Thyroid gland (tissue), 4 donors: Measurements from ENCODE around the gene BZW2. TPM values are rescaled to one million over a fixed set of nuclear protein-coding genes. Genes with fewer than 3 reads are reported as not detected.

Source experiments
- DNase-seq, 2 donors: peaks; one replicate each; pipeline ENCODE4 v3.0.0-alpha.2; 2019
- H3K27ac ChIP-seq, 3 donors: fragments of 200-600 bp; sonication (generic); 1 replicate in 2 of 3; 2 replicates in 1 of 3; pipeline ENCODE4 v1.5.1; 2016 to 2019; ENCODE audit warnings: mild to moderate bottlenecking in 1 of 3, moderate library complexity in 1 of 3
- H3K27me3 ChIP-seq: fragments of 200-600 bp; sonication (generic); one replicate; pipeline ENCODE4 v1.5.1; 2019
- H3K36me3 ChIP-seq, 2 donors: fragments of 200-600 bp; sonication (generic); one replicate each; pipeline ENCODE4 v1.5.1; 2016 to 2019
- H3K4me1 ChIP-seq, 2 donors: fragments of 200-600 bp; sonication (generic); one replicate each; pipeline ENCODE4 v1.5.1; 2017 to 2019
- H3K4me3 ChIP-seq, 3 donors: fragments of 200-600 bp; sonication (generic); replicated peaks in 1 of 3; 1 replicate in 2 of 3; 2 replicates in 1 of 3; pipeline ENCODE4 v1.5.1; 2016; ENCODE audit warnings: mild to moderate bottlenecking in 1 of 3
- H3K9me3 ChIP-seq: fragments of 200-600 bp; sonication (generic); one replicate; pipeline ENCODE4 v1.5.1; 2017
- CTCF ChIP-seq, 6 experiments: fragments of 200-600 bp in 3 of 6; fragments of 450-650 bp in 3 of 6; sonication (generic) in 3 of 6; IDR thresholded peaks; one replicate each; pipeline ENCODE4 v1.5.1; 2016 to 2019; ENCODE audit warnings: antibody characterized with exemption in 6 of 6, mild to moderate bottlenecking in 2 of 6, inconsistent platforms in 1 of 6, moderate library complexity in 1 of 6
- POLR2A ChIP-seq, 2 donors: fragments of 450-650 bp; IDR thresholded peaks; one replicate each; pipeline ENCODE4 v1.6.1; 2017; ENCODE audit warnings: antibody characterized with exemption in 2 of 2, mild to moderate bottlenecking in 2 of 2, moderate library complexity in 1 of 2
- WGBS, 2 donors: methylation state at CpG; one replicate each; pipeline ENCODE4 v1.1.5; 2017; 5-methylcytosine and 5-hydroxymethylcytosine counted together
- intact Hi-C: fragments of 100-400 bp; cut with DNase I; formaldehyde crosslinking; loops from one replicate; pipeline ENCODE4 v1.15.1; 2023
- total RNA-seq, 4 donors: library from RNA; depleted of rRNA; stranded (reverse); fragments of >200 nt; gene quantifications; one replicate each; pipeline ENCODE4 v1.2.3, GENCODE V29; 2016

BZW2 gene
- total RNA-seq, 4 donors from 2014 or later = 63.0 to 69.0 (median 66.8) TPM

DNA sequence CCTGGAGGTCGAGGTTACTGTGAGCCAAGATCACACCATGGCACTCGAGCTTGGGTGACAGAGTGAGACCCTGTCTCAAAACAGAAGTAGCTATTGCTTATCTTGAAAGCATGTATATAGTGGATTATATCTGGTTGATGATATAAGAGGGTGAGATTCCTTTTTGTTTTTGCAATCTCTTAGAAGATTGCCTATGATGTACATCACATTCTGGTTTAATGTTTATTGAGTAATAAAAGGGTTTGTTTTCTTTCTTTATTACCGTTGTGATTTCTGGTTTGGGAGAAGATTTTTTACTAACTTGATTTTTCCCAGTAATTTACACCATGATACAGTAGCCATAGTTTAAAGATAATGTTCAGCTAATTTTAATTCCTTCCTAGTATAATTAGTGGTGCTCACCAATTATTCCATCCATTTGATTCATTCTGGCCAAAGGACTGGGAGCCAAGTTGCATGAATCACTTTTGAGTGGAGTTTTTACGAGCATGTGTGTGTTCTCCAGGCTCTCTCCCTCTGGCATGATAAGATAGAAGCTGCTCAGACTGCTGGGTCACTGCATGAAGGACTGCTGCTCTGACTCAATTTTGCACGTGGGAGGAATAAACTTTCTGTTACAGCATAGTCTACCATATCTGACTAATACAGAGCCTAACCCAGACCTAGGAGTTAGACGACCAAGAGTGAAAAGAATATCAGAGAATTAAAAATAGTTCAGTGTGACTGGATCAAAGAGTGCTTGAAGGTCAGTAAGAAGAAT lies 94.1 kb downstream of the BZW2 start:
- TF ChIP-seq POLR2A (IDR thresholded peaks at IDR 0.05) (no peak), CTCF (IDR thresholded peaks at IDR 0.05) (no peak)

DNA sequence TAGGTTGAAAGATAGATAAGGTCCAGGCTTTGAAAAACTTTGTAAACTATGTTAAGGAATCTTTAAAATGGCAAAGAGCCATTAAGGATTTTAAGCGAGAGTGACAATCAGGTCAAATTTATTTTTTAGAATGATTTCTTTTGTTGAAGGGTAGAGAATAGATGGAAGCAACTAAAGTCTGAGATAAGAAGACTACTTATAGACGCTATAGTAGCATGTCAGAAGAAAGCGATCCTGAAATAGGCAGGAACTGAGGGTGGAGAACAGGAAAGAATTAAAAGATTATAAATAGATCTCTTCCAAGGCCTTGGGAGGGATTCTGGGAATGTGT lies 94.6 kb downstream of the BZW2 start:
- H3K9me3 ChIP-seq = no peaks in the 10 kb centered on the region
- no peaks in the 10 kb centered on the region for H3K36me3 ChIP-seq
- no peak overlapping the region for H3K27ac ChIP-seq
- no peak for TF ChIP-seq POLR2A (IDR thresholded peaks at IDR 0.05)
- TF ChIP-seq CTCF (IDR thresholded peaks at IDR 0.05) = no peak
- 81 to 86% methylated on average over 3 of the region's 3 CpGs for WGBS, 2 donors
- no peak overlapping the region for H3K4me3 ChIP-seq
- H3K27me3 ChIP-seq = no peaks in the 10 kb centered on the region
- H3K4me1 ChIP-seq = no peaks in the 10 kb centered on the region
- intact Hi-C loops = no loop called here
- DNase-seq = no peak

More for the DNA sequence above, 94.1 kb downstream of the BZW2 start:
- Histone ChIP-seq H3K4me1 (peaks cover 0 to 5% of the 10 kb centered on the region in 2 donors), H3K27me3 (no peaks in the 10 kb centered on the region), H3K4me3 (no peak overlapping the region), H3K9me3 (no peaks in the 10 kb centered on the region), H3K36me3 (no peaks in the 10 kb centered on the region), H3K27ac (no peak overlapping the region)
- 62 to 71% methylated on average over 6 of the region's 6 CpGs for WGBS, 2 donors
- intact Hi-C loops = no loop called here
- DNase-seq = no peak

GRCh38 chr7:16740996-16741395 lies 95.0 kb downstream of the BZW2 start:
- intact Hi-C loops = no loop called here
- H3K36me3 ChIP-seq = no peaks in the 10 kb centered on the region
- H3K4me1 ChIP-seq = no peaks in the 10 kb centered on the region
- H3K9me3 ChIP-seq = no peaks in the 10 kb centered on the region
- H3K4me3 ChIP-seq = no peak overlapping the region
- no peak overlapping the region for H3K27ac ChIP-seq
- H3K27me3 ChIP-seq = no peaks in the 10 kb centered on the region
- WGBS, 2 donors = 97 to 100% methylated on average over 1 of the region's 1 CpG
- no peak for DNase-seq
- no peak for TF ChIP-seq POLR2A (IDR thresholded peaks at IDR 0.05)
- TF ChIP-seq CTCF (IDR thresholded peaks at IDR 0.05) = no peak

DNA sequence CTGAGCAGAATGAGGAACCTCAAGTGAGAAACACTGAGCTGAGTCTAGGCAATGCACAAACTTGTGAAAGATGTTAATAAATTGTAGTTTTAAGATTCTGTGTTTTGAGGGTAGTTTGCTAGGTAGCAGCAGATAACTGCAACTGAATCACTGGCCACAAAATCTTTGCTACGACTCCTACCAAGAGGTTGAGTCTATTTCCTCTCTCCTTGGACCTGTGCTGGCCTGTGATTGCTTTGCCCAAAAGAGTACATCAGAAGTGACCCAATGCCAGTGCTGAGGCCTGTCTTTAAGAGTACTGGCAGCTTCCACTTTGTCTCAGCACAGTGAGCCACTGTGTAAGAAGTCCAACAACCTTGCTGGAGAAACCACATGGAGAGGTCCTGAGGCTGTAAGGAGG lies 95.7 kb downstream of the BZW2 start:
- no peaks in the 10 kb centered on the region for H3K4me1 ChIP-seq
- no peaks in the 10 kb centered on the region for H3K9me3 ChIP-seq
- WGBS, 2 donors = 100% methylated on average over 1 of the region's 1 CpG
- TF ChIP-seq CTCF (IDR thresholded peaks at IDR 0.05) (no peak), POLR2A (IDR thresholded peaks at IDR 0.05) (no peak)
- no peak for DNase-seq
- H3K4me3 ChIP-seq = no peak overlapping the region
- H3K36me3 ChIP-seq = no peaks in the 10 kb centered on the region
- H3K27me3 ChIP-seq = no peaks in the 10 kb centered on the region
- H3K27ac ChIP-seq = no peak overlapping the region
- intact Hi-C loops = no loop called here

GRCh38 chr7:16742547-16742946 lies 96.6 kb downstream of the BZW2 start:
- Histone ChIP-seq H3K27ac (no peak overlapping the region), H3K4me1 (no peaks in the 10 kb centered on the region), H3K27me3 (no peaks in the 10 kb centered on the region), H3K9me3 (no peaks in the 10 kb centered on the region), H3K36me3 (no peaks in the 10 kb centered on the region), H3K4me3 (no peak overlapping the region)
- intact Hi-C loops = no loop called here
- WGBS, 2 donors = 98 to 99% methylated on average over 3 of the region's 3 CpGs
- TF ChIP-seq POLR2A (IDR thresholded peaks at IDR 0.05) (no peak), CTCF (IDR thresholded peaks at IDR 0.05) (no peak)
- no peak for DNase-seq
